ENCODE data around the gene ACIN1.
"Not testable (repeated sequence)": the region's sequence is repeated elsewhere in the genome, so short reads cannot be mapped to it uniquely, and the experiment has no call there.

ACIN1 gene

GRCh38 chr14:23122086-23122485 lies 27.1 kb upstream of the ACIN1 start:
- DNase-seq (ENCODE audit: low spot score): no peak

GRCh38 chr14:23121361-23121771 lies 26.4 kb upstream of the ACIN1 start:
- no peak for DNase-seq (ENCODE audit: low spot score)

- DNase-seq (ENCODE audit: low spot score): peak; percentile 91
Measured at GRCh38 chr14:23120541-23121251, 25.8 kb upstream of the ACIN1 start.

GRCh38 chr14:23119363-23120327 lies 24.7 kb upstream of the ACIN1 start:
- no peak for DNase-seq (ENCODE audit: low spot score)

- no peak for DNase-seq (ENCODE audit: low spot score)
Measured at GRCh38 chr14:23118506-23119362, 23.8 kb upstream of the ACIN1 start, which contains the start of gene CEBPE. CEBPE (minus strand) TSS chr14:23119255; CDS start chr14:23119091, 164 bp downstream.

- DNase-seq (ENCODE audit: low spot score): no peak
Measured at GRCh38 chr14:23117371-23118020, 22.6 kb upstream of the ACIN1 start.

- DNase-seq (ENCODE audit: low spot score): no peak
Measured at GRCh38 chr14:23115918-23116317, 21.0 kb upstream of the ACIN1 start.

- no peak for DNase-seq (ENCODE audit: low spot score)
Measured at GRCh38 chr14:23115039-23115731, 20.2 kb upstream of the ACIN1 start.

- DNase-seq (ENCODE audit: low spot score): no peak
Measured at GRCh38 chr14:23114669-23115038, 19.7 kb upstream of the ACIN1 start.

GRCh38 chr14:23114120-23114458 lies 19.2 kb upstream of the ACIN1 start:
- DNase-seq (ENCODE audit: low spot score): no peak

- DNase-seq (ENCODE audit: low spot score): no peak
Measured at GRCh38 chr14:23113431-23114119, 18.6 kb upstream of the ACIN1 start.

- DNase-seq (ENCODE audit: low spot score): peak; percentile 88
Measured at GRCh38 chr14:23112359-23113178, 17.6 kb upstream of the ACIN1 start.

- no peak for DNase-seq (ENCODE audit: low spot score)
Measured at GRCh38 chr14:23110579-23111365, 15.8 kb upstream of the ACIN1 start.

- no peak for DNase-seq (ENCODE audit: low spot score)
Measured at GRCh38 chr14:23109769-23110168, 14.8 kb upstream of the ACIN1 start.

- not testable (repeated sequence) for DNase-seq (ENCODE audit: low spot score)
Measured at GRCh38 chr14:23108169-23108568, 13.2 kb upstream of the ACIN1 start.

- not testable (repeated sequence) for DNase-seq (ENCODE audit: low spot score)
Measured at GRCh38 chr14:23107620-23108019, 12.7 kb upstream of the ACIN1 start.

GRCh38 chr14:23106747-23107045 lies 11.8 kb upstream of the ACIN1 start:
- no peak for DNase-seq (ENCODE audit: low spot score)

GRCh38 chr14:23105348-23105824 lies 10.4 kb upstream of the ACIN1 start:
- no peak for DNase-seq (ENCODE audit: low spot score)

Data from hematopoietic multipotent progenitor cell treated with erythropoietin and hydrocortisone succinate and interleukin-3 and kit ligand, for 15 days (in vitro differentiated cells).